H1 (cell line): ENCODE measurements around the gene HSCB. TPM values are rescaled to one million over a fixed set of nuclear protein-coding genes. Genes with fewer than 3 reads are reported as not detected.

ENCODE experiments used
- CTCF ChIA-PET: fragments of 300-600 bp; sonication (Branson Sonifier 250); formaldehyde crosslinking; loops from one replicate; lab custom pipeline; 2021; ENCODE audit not compliant: partially characterized antibody; lab: Charles Lee
- POLR2A ChIA-PET: fragments of 300-600 bp; sonication (Branson Sonifier 250); formaldehyde crosslinking; loops from one replicate; lab custom pipeline; 2021; ENCODE audit warnings: inconsistent platforms; ENCODE audit not compliant: partially characterized antibody; lab: Charles Lee
- DNase-seq, 2 experiments: peaks; one replicate each; pipeline versions ENCODE4 v3.0.0 to v3.0.0-alpha.2; 2010 to 2022; ENCODE audit warnings: low spot score in 2 of 2, low read depth in 1 of 2, mixed read lengths in 1 of 2
- FAIRE-seq: peaks from 2 replicates; lab custom pipeline; 2011; peaks lifted over from hg19 to GRCh38; lab: Jason Lieb, UNC
- H2AFZ ChIP-seq: 2 replicates; pipeline ENCODE4 v1.8.1; 2012; ENCODE audit warnings: low read length, inconsistent platforms
- H2AK5ac ChIP-seq: 2 replicates; pipeline ENCODE4 v1.6.1; 2013; ENCODE audit warnings: low read depth, low read length
- H2BK120ac ChIP-seq: replicated peaks from 2 replicates; pipeline ENCODE3; 2013; ENCODE audit warnings: low read depth, low read length, inconsistent platforms
- H2BK12ac ChIP-seq: 2 replicates; pipeline ENCODE4 v1.6.1; 2013; ENCODE audit warnings: low read depth, low read length
- H2BK15ac ChIP-seq: 2 replicates; pipeline ENCODE4 v1.6.1; 2013; ENCODE audit warnings: low read length
- H2BK20ac ChIP-seq: 2 replicates; pipeline ENCODE4 v1.6.1; 2013; ENCODE audit warnings: low read length
- H2BK5ac ChIP-seq: 2 replicates; pipeline ENCODE4 v1.6.1; 2013; ENCODE audit warnings: low read depth, low read length
- H3K14ac ChIP-seq: 2 replicates; pipeline ENCODE4 v1.6.1; 2013; ENCODE audit warnings: inconsistent platforms; ENCODE audit not compliant: insufficient read length
- H3K18ac ChIP-seq: 2 replicates; pipeline ENCODE4 v1.6.1; 2013; ENCODE audit warnings: low read length; ENCODE audit errors: extremely low read depth
- H3K23ac ChIP-seq: 2 replicates; pipeline ENCODE4 v1.6.1; 2013; ENCODE audit warnings: inconsistent platforms; ENCODE audit not compliant: insufficient read length
- H3K23me2 ChIP-seq: 2 replicates; pipeline ENCODE4 v1.6.1; 2013; ENCODE audit warnings: low read depth, low read length
- H3K27ac ChIP-seq: 2 replicates; pipeline ENCODE4 v1.6.1; 2011; ENCODE audit warnings: low read depth, low read length, inconsistent platforms
- H3K27me3 ChIP-seq, 4 experiments: replicated peaks in 1 of 4; 1 replicate in 1 of 4; 2 replicates in 3 of 4; pipeline versions ENCODE4 v1.6.1 to v1.8.1; 2011 to 2013; ENCODE audit warnings: low read length in 3 of 4, mild to moderate bottlenecking in 3 of 4, inconsistent platforms in 2 of 4, mixed read lengths in 2 of 4, moderate library complexity in 1 of 4; ENCODE audit not compliant: control insufficient read depth in 3 of 4, insufficient read depth in 3 of 4; ENCODE audit errors: extremely low read depth in 1 of 4
- H3K36me3 ChIP-seq, 4 experiments: 2 replicates each; pipeline versions ENCODE4 v1.6.1 to v1.8.1; 2011 to 2013; ENCODE audit warnings: mild to moderate bottlenecking in 4 of 4, low read length in 3 of 4, moderate library complexity in 2 of 4, control low read depth in 1 of 4, inconsistent platforms in 1 of 4; ENCODE audit not compliant: insufficient read depth in 4 of 4, control insufficient read depth in 2 of 4
- H3K4ac ChIP-seq: replicated peaks from 2 replicates; pipeline ENCODE3; 2013; ENCODE audit warnings: low read length, low read depth, mixed read lengths, inconsistent platforms; ENCODE audit not compliant: insufficient read length
- H3K4me1 ChIP-seq, 4 experiments: replicated peaks in 1 of 4; 1 replicate in 1 of 4; 2 replicates in 3 of 4; pipeline versions ENCODE4 v1.6.1 to v1.8.1; 2011 to 2013; ENCODE audit warnings: low read length in 3 of 4, inconsistent platforms in 2 of 4, mixed read lengths in 1 of 4; ENCODE audit not compliant: insufficient read depth in 4 of 4, control insufficient read depth in 3 of 4
- H3K4me2 ChIP-seq, 2 experiments: 2 replicates each; pipeline versions ENCODE4 v1.6.1 to v1.8.1; 2011 to 2013; ENCODE audit warnings: low read depth in 2 of 2, low read length in 2 of 2, control low read depth in 1 of 2, inconsistent platforms in 1 of 2, mild to moderate bottlenecking in 1 of 2; ENCODE audit not compliant: insufficient read depth in 1 of 2
- H3K4me3 ChIP-seq, 4 experiments: fragments of 200-600, 300-600 bp in 1 of 4; sonication (generic), shearing (Covaris generic), sonication (Bioruptor Twin) in 1 of 4; 2 replicates each; pipeline versions ENCODE4 v1.5.1 to v1.8.1; 2011 to 2016; ENCODE audit warnings: low read length in 4 of 4, low read depth in 3 of 4, control low read depth in 2 of 4, inconsistent platforms in 2 of 4, mild to moderate bottlenecking in 2 of 4, mixed read lengths in 1 of 4, moderate library complexity in 1 of 4; ENCODE audit not compliant: insufficient read depth in 2 of 4; ENCODE audit errors: extremely low read depth in 1 of 4
- H3K56ac ChIP-seq: replicated peaks from 2 replicates; pipeline ENCODE3; 2013; ENCODE audit warnings: low read depth, mild to moderate bottlenecking, mixed read lengths, low read length, inconsistent platforms; ENCODE audit not compliant: insufficient read length
- H3K79me1 ChIP-seq: 2 replicates; pipeline ENCODE4 v1.6.1; 2013; ENCODE audit warnings: low read depth, low read length, control low read depth
- H3K79me2 ChIP-seq, 2 experiments: 2 replicates each; pipeline versions ENCODE4 v1.6.1 to v1.8.1; 2012 to 2013; ENCODE audit warnings: low read length in 2 of 2, mild to moderate bottlenecking in 2 of 2, inconsistent platforms in 1 of 2; ENCODE audit not compliant: insufficient read depth in 2 of 2, control insufficient read depth in 1 of 2
- H3K9ac ChIP-seq, 4 experiments: replicated peaks in 1 of 4; 1 replicate in 1 of 4; 2 replicates in 3 of 4; pipeline versions ENCODE4 v1.6.1 to v1.8.1; 2011 to 2013; ENCODE audit warnings: low read depth in 3 of 4, low read length in 3 of 4, control low read depth in 2 of 4, mild to moderate bottlenecking in 2 of 4, moderate library complexity in 2 of 4, inconsistent platforms in 1 of 4; ENCODE audit errors: extremely low read depth in 1 of 4
- H3K9me3 ChIP-seq, 2 experiments: 2 replicates each; pipeline versions ENCODE4 v1.6.1 to v1.8.1; 2012 to 2013; ENCODE audit warnings: mild to moderate bottlenecking in 2 of 2, moderate library complexity in 2 of 2, control low read depth in 1 of 2, inconsistent platforms in 1 of 2, low read depth in 1 of 2, low read length in 1 of 2, mixed read lengths in 1 of 2; ENCODE audit not compliant: insufficient read depth in 2 of 2
- H4K20me1 ChIP-seq, 2 experiments: replicated peaks in 1 of 2; 2 replicates each; pipeline versions ENCODE3 to v1.8.1; 2011 to 2013; ENCODE audit warnings: inconsistent platforms in 2 of 2, low read length in 2 of 2, mild to moderate bottlenecking in 1 of 2; ENCODE audit not compliant: insufficient read depth in 2 of 2, control insufficient read depth in 1 of 2
- H4K5ac ChIP-seq: 2 replicates; pipeline ENCODE4 v1.6.1; 2013; ENCODE audit warnings: low read length, low read depth, mixed read lengths, inconsistent platforms; ENCODE audit not compliant: insufficient read length
- H4K8ac ChIP-seq: 2 replicates; pipeline ENCODE4 v1.8.0; 2013; ENCODE audit warnings: mild to moderate bottlenecking, moderate library complexity, low read length, inconsistent platforms; ENCODE audit not compliant: insufficient read depth; ENCODE audit errors: extremely low read depth
- H4K91ac ChIP-seq: replicated peaks from 2 replicates; pipeline ENCODE3; 2013; ENCODE audit warnings: low read length, mixed read lengths, inconsistent platforms; ENCODE audit not compliant: insufficient read length
- BCL11A ChIP-seq, 2 experiments: IDR thresholded peaks; one replicate each; pipeline ENCODE4 v1.6.1; 2011; ENCODE audit warnings: low read depth in 2 of 2, low read length in 2 of 2, mild to moderate bottlenecking in 2 of 2
- CTBP2 ChIP-seq: IDR thresholded peaks from 2 replicates; pipeline ENCODE4 v1.7.0; 2011; ENCODE audit warnings: borderline replicate concordance, mild to moderate bottlenecking, moderate library complexity, mixed read lengths, low read length; ENCODE audit not compliant: insufficient read depth, insufficient read length
- RFX5 ChIP-seq: IDR thresholded peaks from 2 replicates; pipeline ENCODE4 v1.6.1; 2011; ENCODE audit warnings: low read depth, low read length, improper control_type of control experiment, borderline replicate concordance
- RNF2 ChIP-seq: fragments of 200-900, 300-1000 bp; sonication (generic); IDR thresholded peaks from 2 replicates; pipeline ENCODE4 v1.7.1; 2016; ENCODE audit warnings: borderline replicate concordance, low read depth, mild to moderate bottlenecking, antibody characterized with exemption, low read length; ENCODE audit not compliant: poor library complexity, severe bottlenecking; ENCODE audit errors: missing control alignments
- WGBS, 2 experiments: shearing (Covaris generic) in 1 of 2; methylation state at CpG; one replicate each; pipeline versions ENCODE4 v1.1.6 to v1.1.7; 2013 to 2015; ENCODE audit warnings: low lambda C conversion rate in 2 of 2, mixed read lengths in 2 of 2, inconsistent platforms in 1 of 2, low coverage in 1 of 2, missing lambda C conversion rate in 1 of 2; ENCODE audit not compliant: insufficient replicate concordance in 2 of 2, insufficient coverage in 1 of 2, insufficient read length in 1 of 2; ENCODE audit errors: extremely low coverage in 1 of 2, missing lambda C conversion rate in 1 of 2; 5-methylcytosine and 5-hydroxymethylcytosine counted together
- polyA plus RNA-seq, 7 experiments: library from polyadenylated mRNA; depleted of rRNA in 3 of 7; stranded (reverse) in 5 of 7; unstranded in 2 of 7; fragments of >200 nt in 5 of 7; fragments of 200-250 nt in 2 of 7; gene quantifications; 1 replicate in 5 of 7; 2 replicates in 1 of 7; 4 replicates in 1 of 7; pipeline versions ENCODE4 v1.2.1 to v1.2.3, GENCODE V29; 2011 to 2013; ENCODE audit warnings: missing spikeins in 2 of 7, mixed read lengths in 2 of 7
- total RNA-seq: library from RNA; stranded (reverse); fragmentation: NEBNext Ultra II Directional; extraction: Animal tissue kit (Norgen Biotek cat#: 25700); gene quantifications from 2 replicates; pipeline ENCODE4 v1.2.1, GENCODE V29; 2021

HSCB gene
- total and polyA plus RNA-seq, 2 of the 8 experiments (the other 6 are each of a cell fraction or from before 2014, with no cell fraction given) = 14.7 to 16.6 TPM

GRCh38 chr22:28716686-28717085 lies 25.2 kb upstream of the HSCB start:
- H3K4me1 ChIP-seq = no peaks in the 10 kb centered on the region
- H2AFZ ChIP-seq = no peak overlapping the region
- no peak overlapping the region for H3K23ac ChIP-seq
- CTCF ChIA-PET = interaction anchor here (0.7 kb wide), 1 partner anchor 48 kb away, joined by 3 read pairs; no protein-coding TSS in a partner anchor
- H3K4ac ChIP-seq = no peak overlapping the region
- no peak overlapping the region for H3K14ac ChIP-seq
- TF ChIP-seq RFX5 = no peak
- no peak for TF ChIP-seq RNF2
- TF ChIP-seq CTBP2 = no peak
- no peak for TF ChIP-seq BCL11A (IDR thresholded peaks at IDR 0.05; ENCODE audit: low read depth in 2 of 2, low read length in 2 of 2)
- H2BK12ac ChIP-seq = no peak overlapping the region
- H3K56ac ChIP-seq = no peak overlapping the region
- no peak overlapping the region for H4K91ac ChIP-seq
- no peak overlapping the region for H3K4me2 ChIP-seq
- H3K79me1 ChIP-seq = no peaks in the 10 kb centered on the region
- no peak overlapping the region for H2BK15ac ChIP-seq
- H2BK20ac ChIP-seq = no peak overlapping the region
- no peaks in the 10 kb centered on the region for H3K79me2 ChIP-seq
- no peak overlapping the region for H4K8ac ChIP-seq
- no peak overlapping the region for H3K27ac ChIP-seq
- no peak for DNase-seq
- H4K5ac ChIP-seq = no peak overlapping the region
- 98% methylated on average over 3 of the region's 3 CpGs; no CpG with 5 or more reads in 1 of the 2 experiments for WGBS, 2 experiments
- no peak overlapping the region for H3K9ac ChIP-seq
- no peaks in the 10 kb centered on the region for H3K23me2 ChIP-seq
- no peaks in the 10 kb centered on the region for H3K9me3 ChIP-seq
- H2AK5ac ChIP-seq = no peak overlapping the region
- H2BK5ac ChIP-seq = no peak overlapping the region
- H4K20me1 ChIP-seq = no peaks in the 10 kb centered on the region
- H3K27me3 ChIP-seq = no peaks in the 10 kb centered on the region
- FAIRE-seq = no peak
- H3K18ac ChIP-seq = no peak overlapping the region
- no peak overlapping the region for H3K4me3 ChIP-seq
- POLR2A ChIA-PET = interaction anchor here (1.1 kb wide), 1 partner anchor 10 kb away, joined by 3 read pairs; no protein-coding TSS in a partner anchor
- H2BK120ac ChIP-seq = no peak overlapping the region
- H3K36me3 ChIP-seq = peaks cover 0 to 25% (median 15%) of the 10 kb centered on the region in 4 experiments; a peak in 7 of 8 replicates
